NT2/D1 (cell line): ENCODE results near the gene GAS7.
"Not testable (repeated sequence)": the region's sequence is repeated elsewhere in the genome, so short reads cannot be mapped to it uniquely, and the experiment has no call there.

Source experiments
- DNase-seq: peaks from one replicate; pipeline ENCODE4 v3.0.0-alpha.2; 2011; ENCODE audit warnings: low read depth, low spot score
- H3K27me3 ChIP-seq: 2 replicates; pipeline ENCODE4 v1.6.0; 2011; ENCODE audit warnings: mild to moderate bottlenecking; ENCODE audit not compliant: insufficient read length, insufficient read depth
- H3K36me3 ChIP-seq: 2 replicates; pipeline ENCODE4 v1.6.1; 2011; ENCODE audit warnings: mild to moderate bottlenecking, low read length, mixed read lengths; ENCODE audit not compliant: insufficient read depth, insufficient read length
- H3K4me1 ChIP-seq: 2 replicates; pipeline ENCODE4 v1.5.1; 2011; ENCODE audit not compliant: insufficient read depth, insufficient read length
- H3K4me3 ChIP-seq: 2 replicates; pipeline ENCODE4 v1.5.1; 2011; ENCODE audit warnings: low read depth; ENCODE audit not compliant: insufficient read length
- H3K9ac ChIP-seq: 2 replicates; pipeline ENCODE4 v1.6.0; 2011; ENCODE audit warnings: low read depth; ENCODE audit not compliant: insufficient read length
- H3K9me3 ChIP-seq: 2 replicates; pipeline ENCODE4 v1.5.1; 2011; ENCODE audit warnings: mild to moderate bottlenecking, low read length; ENCODE audit not compliant: insufficient read depth
- SUZ12 ChIP-seq: IDR thresholded peaks from 2 replicates; pipeline ENCODE4 v1.6.1; 2011; ENCODE audit not compliant: insufficient read length, insufficient read depth; ENCODE audit errors: extremely low read depth
- YY1 ChIP-seq: IDR thresholded peaks from 2 replicates; pipeline ENCODE4 v1.6.1; 2011; ENCODE audit not compliant: insufficient read length, insufficient read depth
- ZNF274 ChIP-seq: IDR thresholded peaks from 2 replicates; pipeline ENCODE4 v1.6.1; 2011; ENCODE audit warnings: mild to moderate bottlenecking, low read depth, low read length

GAS7 gene

GRCh38 chr17:10103712-10104111 is 94.7 kb downstream of the GAS7 start:
- no peak overlapping the region for H3K4me3 ChIP-seq
- H3K4me1 ChIP-seq: peaks cover 2% of the 10 kb centered on the region
- no peaks in the 10 kb centered on the region for H3K36me3 ChIP-seq
- H3K9me3 ChIP-seq: no peaks in the 10 kb centered on the region
- TF ChIP-seq YY1: no peak
- TF ChIP-seq ZNF274: no peak
- no peak for TF ChIP-seq SUZ12
- no peak overlapping the region for H3K9ac ChIP-seq
- DNase-seq: no peak
- H3K27me3 ChIP-seq: no peaks in the 10 kb centered on the region

- H3K9ac ChIP-seq: no peak overlapping the region
- no peaks in the 10 kb centered on the region for H3K36me3 ChIP-seq
- H3K4me3 ChIP-seq: no peak overlapping the region
- H3K27me3 ChIP-seq: no peaks in the 10 kb centered on the region
- TF ChIP-seq SUZ12: no peak
- no peak for TF ChIP-seq ZNF274
- TF ChIP-seq YY1: no peak
- H3K4me1 ChIP-seq: peaks cover 2% of the 10 kb centered on the region
- no peak for DNase-seq
- H3K9me3 ChIP-seq: no peaks in the 10 kb centered on the region
Observed at GRCh38 chr17:10102817-10103216, 95.6 kb downstream of the GAS7 start.

- Histone ChIP-seq H3K9ac (no peak overlapping the region), H3K27me3 (no peaks in the 10 kb centered on the region), H3K4me3 (no peak overlapping the region), H3K4me1 (no peaks in the 10 kb centered on the region), H3K36me3 (no peaks in the 10 kb centered on the region), H3K9me3 (no peaks in the 10 kb centered on the region)
- no peak for TF ChIP-seq ZNF274
- TF ChIP-seq YY1: no peak
- no peak for TF ChIP-seq SUZ12
- DNase-seq: no peak
Observed at GRCh38 chr17:10099051-10099571, 99.3 kb downstream of the GAS7 start.

- H3K36me3 ChIP-seq: no peaks in the 10 kb centered on the region
- H3K9me3 ChIP-seq: peaks cover 8% of the 10 kb centered on the region
- no peaks in the 10 kb centered on the region for H3K4me1 ChIP-seq
- no peak overlapping the region for H3K4me3 ChIP-seq
- TF ChIP-seq SUZ12 (no peak), YY1 (no peak), ZNF274 (no peak)
- H3K9ac ChIP-seq: no peak overlapping the region
- no peak for DNase-seq
- no peaks in the 10 kb centered on the region for H3K27me3 ChIP-seq
Observed at GRCh38 chr17:10096596-10096995, 101.8 kb downstream of the GAS7 start.

GRCh38 chr17:10095295-10095694 is 103.1 kb downstream of the GAS7 start:
- not testable (repeated sequence) for H3K4me3 ChIP-seq, H3K9me3 ChIP-seq, H3K4me1 ChIP-seq, DNase-seq, H3K36me3 ChIP-seq, H3K27me3 ChIP-seq, H3K9ac ChIP-seq

DNA sequence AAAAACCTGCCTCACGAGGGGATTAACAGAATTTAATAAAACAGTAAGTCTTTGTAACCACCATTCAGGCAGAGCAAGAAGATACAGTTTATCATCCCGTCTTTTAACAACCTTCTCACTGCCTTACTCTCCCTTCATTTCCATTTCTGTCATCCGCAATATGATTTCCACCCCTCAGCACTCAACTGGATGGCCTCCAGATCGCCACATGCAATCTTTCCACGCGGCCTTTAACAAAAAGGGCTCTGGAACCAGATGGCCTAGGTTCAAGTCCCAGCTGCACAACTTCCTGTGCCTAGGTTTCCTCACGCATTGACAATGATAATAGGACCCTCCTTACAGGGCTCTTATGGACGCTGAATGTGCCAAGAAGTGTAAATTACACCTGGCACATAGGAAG is 103.6 kb downstream of the GAS7 start:
- Histone ChIP-seq H3K9me3 (peaks cover 8% of the 10 kb centered on the region), H3K4me1 (no peaks in the 10 kb centered on the region), H3K27me3 (no peaks in the 10 kb centered on the region), H3K4me3 (no peak overlapping the region), H3K9ac (no peak overlapping the region), H3K36me3 (no peaks in the 10 kb centered on the region)
- TF ChIP-seq ZNF274 (no peak), YY1 (no peak), SUZ12 (no peak)
- DNase-seq: no peak

GRCh38 chr17:10092595-10092994 is 105.8 kb downstream of the GAS7 start:
- H3K9ac ChIP-seq: no peak overlapping the region
- H3K27me3 ChIP-seq: no peaks in the 10 kb centered on the region
- H3K4me1 ChIP-seq: no peaks in the 10 kb centered on the region
- no peaks in the 10 kb centered on the region for H3K36me3 ChIP-seq
- peaks cover 8% of the 10 kb centered on the region for H3K9me3 ChIP-seq
- DNase-seq: no peak
- TF ChIP-seq SUZ12: no peak
- TF ChIP-seq ZNF274: no peak
- no peak for TF ChIP-seq YY1
- H3K4me3 ChIP-seq: no peak overlapping the region

GRCh38 chr17:10091046-10091445 is 107.4 kb downstream of the GAS7 start:
- Histone ChIP-seq H3K4me3 (no peak overlapping the region), H3K9me3 (peaks cover 8% of the 10 kb centered on the region), H3K27me3 (no peaks in the 10 kb centered on the region), H3K9ac (no peak overlapping the region), H3K4me1 (peaks cover 2% of the 10 kb centered on the region), H3K36me3 (no peaks in the 10 kb centered on the region)
- DNase-seq: no peak
- TF ChIP-seq SUZ12 (no peak), YY1 (no peak), ZNF274 (no peak)
